CD14-positive monocyte (primary cell): ENCODE results near the gene ZNF362. TPM values are rescaled to one million over a fixed set of nuclear protein-coding genes. Genes with fewer than 3 reads are reported as not detected.

Experiments used
- DNase-seq, 3 donors: peaks; one replicate each; pipeline ENCODE4 v3.0.0-alpha.2; 2011 to 2022
- H2AFZ ChIP-seq: 2 replicates; pipeline ENCODE4 v1.6.0; 2012; ENCODE audit warnings: mild to moderate bottlenecking, low read depth, low read length, inconsistent platforms; ENCODE audit not compliant: insufficient read depth, poor library complexity, severe bottlenecking
- H3K27ac ChIP-seq, 2 donors: 1 replicate in 1 of 2; 2 replicates in 1 of 2; pipeline ENCODE4 v1.5.1; 2012 to 2013; ENCODE audit warnings: low read length in 2 of 2, control low read depth in 1 of 2, inconsistent platforms in 1 of 2, low read depth in 1 of 2, mild to moderate bottlenecking in 1 of 2
- H3K27me3 ChIP-seq, 2 donors: one replicate each; pipeline versions ENCODE4 v1.6.0 to v1.6.1; 2011 to 2013; ENCODE audit warnings: low read length in 2 of 2; ENCODE audit not compliant: control insufficient read depth in 2 of 2, insufficient read depth in 2 of 2
- H3K36me3 ChIP-seq, 2 donors: replicated peaks in 1 of 2; 1 replicate in 1 of 2; 2 replicates in 1 of 2; pipeline versions ENCODE4 v1.5.1 to v1.6.1; 2012 to 2013; ENCODE audit warnings: low read length in 2 of 2, control low read depth in 1 of 2, inconsistent platforms in 1 of 2, mild to moderate bottlenecking in 1 of 2; ENCODE audit not compliant: insufficient read depth in 2 of 2, control insufficient read depth in 1 of 2
- H3K4me1 ChIP-seq, 2 donors: 1 replicate in 1 of 2; 2 replicates in 1 of 2; pipeline versions ENCODE4 v1.5.1 to v1.6.1; 2012 to 2013; ENCODE audit warnings: low read length in 2 of 2, control low read depth in 1 of 2, inconsistent platforms in 1 of 2, mild to moderate bottlenecking in 1 of 2, moderate library complexity in 1 of 2; ENCODE audit not compliant: insufficient read depth in 2 of 2, control insufficient read depth in 1 of 2
- H3K4me2 ChIP-seq: replicated peaks from 2 replicates; pipeline ENCODE3; 2012; ENCODE audit warnings: low read length, moderate library complexity, mild to moderate bottlenecking; ENCODE audit not compliant: poor library complexity, severe bottlenecking; ENCODE audit errors: extremely low read depth
- H3K4me3 ChIP-seq, 3 experiments: fragments of 200-600 bp in 1 of 3; sonication (generic) in 1 of 3; replicated peaks in 1 of 3; 1 replicate in 2 of 3; 2 replicates in 1 of 3; pipeline ENCODE4 v1.5.1; 2011 to 2013; ENCODE audit warnings: low read length in 3 of 3, mild to moderate bottlenecking in 3 of 3, control low read depth in 2 of 3, low read depth in 2 of 3, inconsistent platforms in 1 of 3, moderate library complexity in 1 of 3
- H3K79me2 ChIP-seq: 2 replicates; pipeline ENCODE4 v1.6.0; 2012; ENCODE audit warnings: mild to moderate bottlenecking, control low read depth, inconsistent platforms, low read length, moderate library complexity; ENCODE audit not compliant: insufficient read depth
- H3K9ac ChIP-seq: 2 replicates; pipeline ENCODE4 v1.6.0; 2017; ENCODE audit warnings: low read length, mild to moderate bottlenecking; ENCODE audit not compliant: insufficient read depth, poor library complexity, severe bottlenecking
- H3K9me3 ChIP-seq, 2 donors: replicated peaks in 1 of 2; 1 replicate in 1 of 2; 2 replicates in 1 of 2; pipeline versions ENCODE4 v1.5.1 to v1.6.1; 2012 to 2013; ENCODE audit warnings: low read length in 2 of 2, control low read depth in 1 of 2; ENCODE audit not compliant: control insufficient read depth in 1 of 2, insufficient read depth in 1 of 2
- H4K20me1 ChIP-seq: 2 replicates; pipeline ENCODE4 v1.6.0; 2012; ENCODE audit warnings: mild to moderate bottlenecking, low read length, control low read depth, moderate library complexity; ENCODE audit not compliant: insufficient read depth
- H3K27ac Mint-ChIP-seq, 7 donors: one replicate each; pipeline ENCODE4 v1.8.0; 2020; ENCODE audit warnings: mild to moderate bottlenecking in 7 of 7, mixed read lengths in 7 of 7, moderate library complexity in 6 of 7, inconsistent platforms in 2 of 7
- H3K27me3 Mint-ChIP-seq, 3 donors: one replicate each; pipeline ENCODE4 v1.8.0; 2021 to 2022; ENCODE audit warnings: low read depth in 3 of 3, mild to moderate bottlenecking in 3 of 3, mixed read lengths in 3 of 3, moderate library complexity in 3 of 3, inconsistent platforms in 1 of 3
- H3K36me3 Mint-ChIP-seq, 2 donors: one replicate each; pipeline ENCODE4 v1.8.0; 2020; ENCODE audit warnings: mixed read lengths in 2 of 2, inconsistent platforms in 1 of 2, mild to moderate bottlenecking in 1 of 2
- H3K4me1 Mint-ChIP-seq: one replicate; pipeline ENCODE4 v1.8.0; 2020; ENCODE audit warnings: mild to moderate bottlenecking, mixed read lengths
- H3K4me3 Mint-ChIP-seq, 2 donors: one replicate each; pipeline ENCODE4 v1.8.0; 2020; ENCODE audit warnings: mild to moderate bottlenecking in 2 of 2, mixed read lengths in 2 of 2, moderate library complexity in 1 of 2
- H3K9me3 Mint-ChIP-seq, 7 donors: one replicate each; pipeline ENCODE4 v1.8.0; 2020 to 2022; ENCODE audit warnings: mixed read lengths in 7 of 7, mild to moderate bottlenecking in 6 of 7, moderate library complexity in 6 of 7, inconsistent platforms in 2 of 7
- WGBS: methylation state at CpG from one replicate; pipeline ENCODE4 v1.1.5; 2013; ENCODE audit warnings: missing lambda C conversion rate; ENCODE audit not compliant: insufficient coverage; 5-methylcytosine and 5-hydroxymethylcytosine counted together
- intact Hi-C, 2 donors: fragments of 100-400 bp; cut with micrococcal nuclease; formaldehyde crosslinking; loops; one replicate each; pipeline versions ENCODE4 v1.15.0 to v1.15.1; 2023
- polyA plus RNA-seq, 3 donors: library from polyadenylated mRNA; depleted of rRNA in 1 of 3; unstranded in 2 of 3; stranded (reverse) in 1 of 3; fragments of 300-500 nt in 2 of 3; fragments of >200 nt in 1 of 3; fragmentation: Illumina TruSeq in 2 of 3; gene quantifications; 1 replicate in 2 of 3; 2 replicates in 1 of 3; pipeline ENCODE4 v1.2.3, GENCODE V29; 2012 to 2021
- TF ChIP-seq, protein P1 (sequence below): fragments of 200-600 bp; IDR thresholded peaks from one replicate; pipeline ENCODE4 v1.8.0; 2022; ENCODE audit warnings: antibody characterized with exemption, mild to moderate bottlenecking

ZNF362 gene
- polyA plus RNA-seq, 3 donors, result 11.4 to 18.9 (median 13.5) TPM

- 60% methylated on average over 1 of the region's 2 CpGs for WGBS
- Histone ChIP-seq H3K27ac (no peak overlapping the region), H3K9me3 (peaks cover 10 to 11% of the 10 kb centered on the region in 2 donors), H3K27me3 (peaks cover 0 to 3% of the 10 kb centered on the region in 2 donors), H2AFZ (no peak overlapping the region), H3K79me2 (no peaks in the 10 kb centered on the region), H3K9ac (no peak overlapping the region), H4K20me1 (no peaks in the 10 kb centered on the region), H3K4me1 (no peaks in the 10 kb centered on the region), H3K4me3 (no peak overlapping the region), H3K4me2 (no peak overlapping the region), H3K36me3 (no peaks in the 10 kb centered on the region)
- Mint-ChIP-seq H3K4me3 (no peak overlapping the region), H3K9me3 (peaks cover 10 to 23% (median 20%) of the 10 kb centered on the region in 7 donors), H3K4me1 (no peaks in the 10 kb centered on the region), H3K27me3 (peaks cover 9 to 18% (median 11%) of the 10 kb centered on the region in 3 donors), H3K27ac (no peak overlapping the region), H3K36me3 (no peaks in the 10 kb centered on the region)
- DNase-seq, result no peak
- intact Hi-C loops, result no loop called here
- TF ChIP-seq, protein P1, sequence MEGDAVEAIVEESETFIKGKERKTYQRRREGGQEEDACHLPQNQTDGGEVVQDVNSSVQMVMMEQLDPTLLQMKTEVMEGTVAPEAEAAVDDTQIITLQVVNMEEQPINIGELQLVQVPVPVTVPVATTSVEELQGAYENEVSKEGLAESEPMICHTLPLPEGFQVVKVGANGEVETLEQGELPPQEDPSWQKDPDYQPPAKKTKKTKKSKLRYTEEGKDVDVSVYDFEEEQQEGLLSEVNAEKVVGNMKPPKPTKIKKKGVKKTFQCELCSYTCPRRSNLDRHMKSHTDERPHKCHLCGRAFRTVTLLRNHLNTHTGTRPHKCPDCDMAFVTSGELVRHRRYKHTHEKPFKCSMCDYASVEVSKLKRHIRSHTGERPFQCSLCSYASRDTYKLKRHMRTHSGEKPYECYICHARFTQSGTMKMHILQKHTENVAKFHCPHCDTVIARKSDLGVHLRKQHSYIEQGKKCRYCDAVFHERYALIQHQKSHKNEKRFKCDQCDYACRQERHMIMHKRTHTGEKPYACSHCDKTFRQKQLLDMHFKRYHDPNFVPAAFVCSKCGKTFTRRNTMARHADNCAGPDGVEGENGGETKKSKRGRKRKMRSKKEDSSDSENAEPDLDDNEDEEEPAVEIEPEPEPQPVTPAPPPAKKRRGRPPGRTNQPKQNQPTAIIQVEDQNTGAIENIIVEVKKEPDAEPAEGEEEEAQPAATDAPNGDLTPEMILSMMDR, result no peak
Observed at GRCh38 chr1:33224166-33224707, 32.1 kb upstream of the ZNF362 start.

GRCh38 chr1:33225586-33225985 is 30.7 kb upstream of the ZNF362 start:
- intact Hi-C loops, result no loop called here
- no CpG with 5 or more reads among the region's 1 CpG for WGBS
- Mint-ChIP-seq H3K27ac (no peak overlapping the region), H3K4me3 (no peak overlapping the region), H3K9me3 (peaks cover 10 to 23% (median 20%) of the 10 kb centered on the region in 7 donors), H3K27me3 (peaks cover 5 to 21% (median 13%) of the 10 kb centered on the region in 3 donors), H3K4me1 (no peaks in the 10 kb centered on the region), H3K36me3 (no peaks in the 10 kb centered on the region)
- Histone ChIP-seq H2AFZ (no peak overlapping the region), H3K9me3 (peaks cover 10 to 11% of the 10 kb centered on the region in 2 donors), H3K79me2 (no peaks in the 10 kb centered on the region), H3K27me3 (peaks cover 0 to 3% of the 10 kb centered on the region in 2 donors), H3K9ac (no peak overlapping the region), H3K4me2 (no peak overlapping the region), H3K27ac (no peak overlapping the region), H3K4me1 (no peaks in the 10 kb centered on the region), H3K4me3 (no peak overlapping the region), H3K36me3 (no peaks in the 10 kb centered on the region), H4K20me1 (no peaks in the 10 kb centered on the region)
- DNase-seq, result no peak
- TF ChIP-seq, protein P1, result no peak
